GM12801 (cell line): ENCODE measurements around the gene MSRB1.

ENCODE experiments used
- CTCF ChIP-seq: IDR thresholded peaks from one replicate; pipeline ENCODE4 v1.5.1; 2011; ENCODE audit warnings: control low read depth; ENCODE audit not compliant: insufficient read length; ENCODE audit errors: extremely low read depth

MSRB1 gene

GRCh38 chr16:1941162-1942046 is 1.6 kb downstream of the MSRB1 start:
- no peak for TF ChIP-seq CTCF

GRCh38 chr16:1940273-1941161 is 2.5 kb downstream of the MSRB1 start:
- no peak for TF ChIP-seq CTCF

GRCh38 chr16:1938910-1939309 is 4.1 kb downstream of the MSRB1 start:
- TF ChIP-seq CTCF: no peak

GRCh38 chr16:1938316-1938715 is 4.7 kb downstream of the MSRB1 start:
- no peak for TF ChIP-seq CTCF

GRCh38 chr16:1936945-1937479 is 6.0 kb downstream of the MSRB1 start:
- TF ChIP-seq CTCF: no peak

GRCh38 chr16:1933097-1933661 is 9.8 kb downstream of the MSRB1 start:
- TF ChIP-seq CTCF: no peak
